ENCODE measurements around the gene DZIP1L.

The DZIP1L gene

DNA sequence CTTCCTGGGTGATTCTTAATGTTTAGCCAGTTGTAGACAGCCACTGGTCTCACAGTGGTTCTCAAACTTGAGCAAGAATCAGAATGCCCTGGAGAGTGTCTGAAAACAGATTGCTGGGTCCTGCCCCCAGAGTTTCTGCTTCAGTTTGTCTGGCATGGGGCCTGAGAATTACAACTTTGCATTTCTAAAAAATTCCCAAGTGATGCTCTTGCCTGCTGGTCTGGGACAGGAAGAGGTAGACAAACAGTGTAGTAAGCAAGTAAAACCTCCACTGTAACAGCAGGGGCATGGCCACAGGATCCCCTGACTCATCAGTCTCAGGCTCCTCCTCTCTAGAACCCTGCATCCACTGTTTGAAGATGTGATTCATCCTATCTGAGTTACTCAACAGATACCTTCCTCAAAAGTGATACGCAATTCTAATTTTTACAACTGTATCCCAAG, 36.5 kb downstream of the DZIP1L start:
- no peak overlapping the region for H3K27ac ChIP-seq

DNA sequence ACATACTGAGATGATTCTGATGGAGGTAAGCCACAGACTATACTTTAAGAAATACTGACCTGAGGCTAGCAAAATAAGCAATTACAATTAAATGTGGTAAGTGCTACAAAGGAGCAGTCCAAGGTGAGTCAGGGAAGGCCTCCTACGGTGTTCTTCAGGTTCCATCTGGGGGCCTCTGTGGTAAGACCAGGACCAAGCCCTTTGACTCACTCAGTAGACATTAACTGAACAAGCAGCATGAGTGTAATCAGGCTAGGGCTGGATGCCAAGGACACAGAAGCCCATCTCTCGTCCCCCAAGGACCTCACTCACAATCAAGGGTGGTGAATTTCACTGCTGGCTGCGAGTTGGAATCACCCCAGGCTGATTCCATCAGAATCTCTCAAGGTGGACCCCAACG, 37.3 kb downstream of the DZIP1L start:
- no peak overlapping the region for H3K27ac ChIP-seq
- H3K4me3 ChIP-seq: no peak overlapping the region

More for the DNA sequence above, 36.5 kb downstream of the DZIP1L start:
- no peak overlapping the region for H3K4me3 ChIP-seq

DNA sequence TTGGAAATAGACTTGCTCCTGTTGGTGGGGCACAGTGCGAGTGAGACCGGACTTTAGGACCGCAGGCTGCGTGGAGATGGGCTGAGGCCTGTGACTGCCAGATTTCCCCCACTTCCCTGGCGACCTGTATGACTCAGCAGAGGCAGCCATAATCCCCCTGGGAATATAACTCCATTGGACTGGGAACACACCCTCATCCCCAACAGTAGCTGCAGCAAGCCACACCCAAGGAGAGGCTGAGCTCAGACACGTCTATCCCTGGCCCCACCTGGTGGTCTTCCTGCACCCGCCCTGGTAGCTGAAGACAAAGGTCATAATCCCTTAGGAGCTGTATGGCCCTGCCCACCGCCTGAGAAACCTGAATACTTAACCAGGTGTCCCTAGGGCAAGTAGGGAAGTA, 42.6 kb downstream of the DZIP1L start:
- H3K27ac ChIP-seq: no peak overlapping the region
- H3K4me3 ChIP-seq: no peak overlapping the region

DNA sequence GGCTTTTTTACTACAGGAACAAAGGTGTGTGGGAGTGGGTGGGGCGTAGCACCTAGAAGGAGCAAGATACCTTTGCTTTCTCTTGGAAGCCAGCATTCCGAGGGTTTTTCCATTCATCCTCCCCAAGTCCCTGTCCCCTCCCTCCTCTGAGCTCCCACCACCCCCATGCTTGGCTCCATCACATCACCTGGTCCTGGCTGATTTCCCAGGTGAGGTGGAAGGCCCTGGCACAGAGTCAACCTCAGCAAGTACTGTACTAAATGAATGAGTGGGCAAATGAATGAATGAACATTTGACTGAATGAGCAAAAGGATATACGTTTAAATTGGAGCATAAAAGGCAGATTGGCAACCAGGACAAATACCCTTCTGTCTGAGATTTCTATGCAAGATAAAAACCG, 45.4 kb downstream of the DZIP1L start:
- Histone ChIP-seq H3K4me3 (no peak overlapping the region), H3K27ac (no peak overlapping the region)

DNA sequence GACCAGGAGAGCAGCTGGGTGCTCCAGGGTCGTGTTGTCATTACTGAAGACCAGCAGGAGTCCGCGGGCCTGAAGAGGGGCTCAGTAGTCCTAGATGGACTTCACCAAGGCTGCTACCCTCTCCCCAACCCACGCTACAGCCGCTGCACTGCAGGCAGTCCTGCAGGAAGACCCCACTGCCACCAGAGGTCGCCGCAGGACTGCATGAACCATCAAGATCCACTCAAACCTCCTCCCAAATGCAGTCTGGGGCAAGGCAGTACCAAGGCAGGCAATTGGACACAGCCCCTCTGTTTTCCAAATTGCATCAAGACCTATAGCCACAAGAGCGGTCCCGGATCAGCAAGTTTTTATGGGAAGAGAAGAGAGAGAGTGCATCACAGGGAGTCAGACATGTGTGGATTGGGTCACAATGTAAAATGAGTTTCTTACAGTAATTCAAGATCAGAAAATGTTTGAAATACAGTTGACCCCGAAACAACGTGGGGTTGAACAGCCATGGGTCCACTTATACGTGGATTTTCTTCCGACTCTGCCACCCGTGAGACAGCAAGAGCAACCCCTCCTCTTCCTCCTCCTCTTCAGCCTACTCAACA, 46.7 kb downstream of the DZIP1L start:
- Histone ChIP-seq H3K4me3 (no peak overlapping the region), H3K27ac (no peak overlapping the region)

DNA sequence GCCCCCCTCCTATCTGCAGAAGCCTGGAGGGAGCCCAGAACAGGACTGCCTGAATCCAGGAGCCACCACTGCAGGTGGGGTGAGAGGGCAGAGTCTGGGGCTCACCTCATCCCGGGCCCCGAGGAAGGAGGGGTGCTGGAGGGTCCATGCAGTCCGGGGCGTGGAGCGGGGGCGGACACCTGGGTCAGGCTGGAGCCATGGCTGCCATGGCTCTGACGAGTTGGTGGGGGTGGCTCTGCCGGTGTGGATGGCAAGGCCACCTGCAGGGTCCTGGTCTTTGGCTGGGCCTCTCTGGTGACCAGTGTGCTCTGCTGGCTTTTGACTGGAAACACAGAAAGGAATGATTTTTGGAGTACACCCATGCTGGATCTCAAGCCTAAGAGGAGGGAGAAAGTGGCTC, 47.4 kb downstream of the DZIP1L start:
- Histone ChIP-seq H3K27ac (no peak overlapping the region), H3K4me3 (no peak overlapping the region)

DNA sequence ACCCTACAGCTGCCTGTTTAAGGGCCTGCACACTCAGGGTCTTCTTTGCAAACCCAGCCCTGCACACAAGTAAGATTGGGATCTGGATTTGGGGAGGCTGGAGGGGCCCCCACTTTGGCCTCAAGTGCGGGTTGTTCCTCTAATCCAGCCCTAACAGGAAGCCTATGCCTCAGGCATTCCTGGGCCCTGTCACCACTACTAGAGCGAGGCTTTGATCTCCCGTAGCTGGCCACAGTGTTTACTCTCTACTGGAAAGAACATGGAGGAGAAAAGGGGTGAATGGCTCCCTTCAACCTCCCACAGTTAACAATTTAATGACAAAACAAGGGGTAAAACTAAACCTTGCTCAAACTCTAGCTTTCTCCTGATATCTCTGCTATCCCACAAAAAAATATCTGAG, 48.4 kb downstream of the DZIP1L start:
- Histone ChIP-seq H3K27ac (no peak overlapping the region), H3K4me3 (no peak overlapping the region)

DNA sequence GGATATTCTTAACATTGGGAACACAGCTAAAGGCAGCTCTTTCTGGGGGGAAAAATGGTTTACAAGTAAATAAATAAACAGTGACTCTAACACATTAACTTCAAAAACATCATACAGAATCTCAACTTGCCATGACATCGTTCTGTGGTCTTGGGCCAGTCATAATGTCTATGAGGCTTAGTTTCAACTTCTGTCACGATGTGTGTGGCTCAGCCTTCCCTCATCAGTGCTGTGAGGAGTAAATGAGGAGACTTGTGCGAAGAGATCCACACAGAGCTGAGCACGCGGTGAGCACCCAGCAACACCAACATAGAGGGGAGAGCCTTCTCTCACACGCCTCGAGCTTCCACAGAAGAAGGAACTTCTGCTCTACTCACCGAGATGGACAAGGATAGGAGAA, 49.0 kb downstream of the DZIP1L start:
- Histone ChIP-seq H3K4me3 (no peak overlapping the region), H3K27ac (no peak overlapping the region)

DNA sequence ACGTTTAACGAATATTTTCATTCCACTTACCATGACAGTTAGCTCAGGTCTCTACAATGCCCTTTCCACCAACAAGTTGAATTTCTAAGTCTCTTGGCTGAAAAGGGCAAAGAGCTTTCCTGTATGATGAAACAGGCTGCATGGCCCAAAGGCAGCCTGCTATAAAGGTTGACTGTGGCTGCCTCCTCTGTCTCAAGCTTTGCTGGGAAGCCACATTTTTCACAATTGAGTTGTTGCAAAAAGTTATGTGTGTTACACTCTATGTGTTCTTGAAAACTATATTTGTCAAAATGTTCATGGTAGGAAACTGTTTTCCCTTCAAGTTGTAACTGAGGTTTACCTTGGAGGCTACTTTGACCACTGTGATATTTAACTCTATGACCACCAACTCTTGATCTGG, 49.5 kb downstream of the DZIP1L start:
- Histone ChIP-seq H3K4me3 (no peak overlapping the region), H3K27ac (no peak overlapping the region)

DNA sequence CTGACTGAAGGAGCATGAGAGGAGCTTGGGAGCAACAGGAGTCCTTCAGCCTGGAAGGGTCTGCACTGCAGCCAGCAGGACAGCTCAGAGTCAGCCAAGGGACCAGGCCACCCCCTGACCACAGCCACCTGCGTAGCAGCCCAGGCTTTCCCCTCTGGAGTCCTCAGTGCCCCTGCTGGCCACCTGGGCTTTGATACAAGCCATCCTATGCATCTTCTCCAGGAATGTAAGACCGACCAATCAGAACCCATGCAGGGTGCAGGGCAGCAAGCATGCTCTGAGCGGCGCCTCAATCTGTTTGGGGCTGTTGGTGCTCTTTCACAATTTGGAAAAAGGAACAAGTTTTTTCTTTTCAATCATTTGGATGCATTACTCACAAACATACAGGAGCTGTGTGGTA, 52.0 kb downstream of the DZIP1L start:
- H3K27ac ChIP-seq: no peak overlapping the region
- no peak overlapping the region for H3K4me3 ChIP-seq

DNA sequence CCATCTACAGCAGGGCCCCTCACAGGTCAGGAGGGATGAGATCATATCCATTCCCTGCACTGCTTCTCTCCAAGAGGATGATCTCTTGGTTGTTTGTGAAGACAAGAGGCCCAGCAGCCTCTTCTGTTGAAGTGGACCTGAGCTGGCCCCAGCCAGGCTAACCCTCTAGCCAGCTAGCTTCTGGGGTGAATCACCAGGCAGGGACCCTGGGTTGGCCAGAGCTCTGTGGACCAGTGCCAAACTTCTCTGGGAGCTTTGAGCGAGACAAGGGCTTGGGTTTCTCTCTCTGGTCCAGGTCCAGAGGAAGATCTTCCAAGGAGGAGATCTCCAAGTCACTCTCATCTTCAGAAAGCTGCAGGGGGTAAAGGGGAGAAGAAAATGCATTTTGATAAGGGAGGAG, 52.8 kb downstream of the DZIP1L start:
- Histone ChIP-seq H3K4me3 (no peak overlapping the region), H3K27ac (no peak overlapping the region)

DNA sequence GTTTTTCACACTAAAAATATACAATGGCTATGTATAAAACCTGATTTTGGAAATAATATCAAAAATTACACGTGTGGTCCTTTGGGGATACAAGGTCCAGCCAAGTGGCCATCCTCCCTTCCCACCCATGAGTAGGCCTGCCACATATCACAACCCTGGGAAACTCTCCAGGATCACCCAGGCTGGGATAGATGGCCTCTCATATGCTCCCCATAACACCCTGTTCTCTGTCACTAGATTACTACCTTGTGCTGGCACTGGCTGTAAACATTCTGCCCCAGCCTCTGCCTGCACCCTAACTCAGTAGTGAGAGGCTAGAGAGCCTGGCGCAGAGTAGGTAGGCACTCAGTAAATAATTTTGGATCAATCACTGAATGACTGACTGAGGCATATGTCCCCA, 53.4 kb downstream of the DZIP1L start:
- H3K4me3 ChIP-seq: no peak overlapping the region
- H3K27ac ChIP-seq: no peak overlapping the region

DNA sequence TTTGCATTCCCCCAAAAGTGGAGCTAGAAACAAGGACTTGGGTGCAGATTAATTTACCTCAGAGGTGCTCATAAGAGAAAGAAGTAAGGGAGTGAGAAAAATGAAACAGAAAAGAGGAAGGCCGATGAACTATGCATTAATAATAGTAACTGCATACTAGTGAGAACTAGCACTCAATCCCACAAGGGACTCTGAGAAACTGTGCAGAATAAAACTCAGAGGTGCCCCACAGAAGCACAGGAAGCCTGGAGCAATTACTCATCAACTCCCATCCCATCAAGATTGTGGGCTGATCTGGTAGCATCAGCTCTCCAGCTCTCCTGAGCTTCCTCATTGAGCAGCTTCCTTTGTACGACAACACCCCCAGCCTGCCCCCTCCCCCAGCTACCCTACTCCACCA, 54.6 kb downstream of the DZIP1L start:
- no peak overlapping the region for H3K4me3 ChIP-seq

DNA sequence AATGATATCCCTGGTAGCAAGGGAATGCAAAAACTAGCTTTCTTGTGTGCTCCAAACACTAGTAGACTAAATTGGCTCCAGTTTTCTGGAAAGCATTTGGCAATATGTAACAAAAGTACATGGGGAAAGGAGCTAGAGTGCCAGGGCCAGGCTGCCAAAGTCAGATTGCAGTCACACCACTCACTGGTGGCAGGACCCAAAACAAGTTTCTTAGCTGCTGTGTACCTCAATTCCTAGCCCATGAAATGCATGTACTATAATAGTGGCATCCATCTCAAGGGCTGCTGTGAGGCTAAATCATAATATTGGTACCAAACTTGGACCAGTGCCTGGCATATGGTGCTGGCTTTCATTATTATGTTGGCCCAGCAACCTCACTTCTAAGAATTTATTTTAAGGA, 56.1 kb downstream of the DZIP1L start:
- H3K4me3 ChIP-seq: no peak overlapping the region

More for the DNA sequence above, 54.6 kb downstream of the DZIP1L start:
- H3K27ac ChIP-seq: no peak overlapping the region

DNA sequence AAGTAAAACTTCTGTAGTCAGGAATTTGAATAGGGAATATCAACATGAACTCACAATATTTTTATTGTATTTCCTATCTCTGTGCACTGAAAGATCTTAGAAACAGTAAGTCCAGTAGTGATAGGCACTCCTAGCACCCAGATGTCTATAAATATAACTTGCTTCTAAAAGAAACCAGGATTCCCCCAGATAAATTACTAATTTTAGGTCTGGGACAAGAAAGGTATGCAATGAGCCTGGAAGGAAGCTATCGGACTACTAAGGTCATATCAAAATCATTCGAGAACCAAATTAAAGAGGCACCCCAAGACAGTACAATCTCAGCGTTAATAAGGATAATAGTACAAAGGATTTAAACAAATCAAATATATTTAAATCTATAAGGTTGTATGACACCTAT, 58.0 kb downstream of the DZIP1L start:
- Histone ChIP-seq H3K27ac (no peak overlapping the region), H3K4me3 (no peak overlapping the region)

More for the DNA sequence above, 56.1 kb downstream of the DZIP1L start:
- H3K27ac ChIP-seq: no peak overlapping the region

DNA sequence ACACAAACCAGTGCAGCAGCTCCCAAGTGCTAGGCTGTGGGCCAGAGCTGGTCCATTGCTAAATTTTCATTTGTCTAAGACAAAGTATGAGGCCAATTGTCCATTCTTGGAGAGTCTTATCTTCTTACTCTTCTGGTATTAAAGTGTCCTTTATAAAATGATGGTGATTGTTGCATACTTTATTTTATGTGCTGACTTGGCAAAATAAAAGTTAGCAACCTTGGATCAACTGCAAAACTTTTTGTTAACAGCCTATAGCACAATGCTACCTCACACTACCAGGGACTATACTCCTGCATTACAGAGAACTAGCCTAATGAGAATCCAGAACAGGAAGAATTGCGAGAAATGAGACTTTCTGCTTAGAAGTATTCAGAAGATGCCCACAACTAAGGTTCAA, 61.4 kb downstream of the DZIP1L start:
- H3K4me3 ChIP-seq: no peak overlapping the region
- no peak overlapping the region for H3K27ac ChIP-seq

DNA sequence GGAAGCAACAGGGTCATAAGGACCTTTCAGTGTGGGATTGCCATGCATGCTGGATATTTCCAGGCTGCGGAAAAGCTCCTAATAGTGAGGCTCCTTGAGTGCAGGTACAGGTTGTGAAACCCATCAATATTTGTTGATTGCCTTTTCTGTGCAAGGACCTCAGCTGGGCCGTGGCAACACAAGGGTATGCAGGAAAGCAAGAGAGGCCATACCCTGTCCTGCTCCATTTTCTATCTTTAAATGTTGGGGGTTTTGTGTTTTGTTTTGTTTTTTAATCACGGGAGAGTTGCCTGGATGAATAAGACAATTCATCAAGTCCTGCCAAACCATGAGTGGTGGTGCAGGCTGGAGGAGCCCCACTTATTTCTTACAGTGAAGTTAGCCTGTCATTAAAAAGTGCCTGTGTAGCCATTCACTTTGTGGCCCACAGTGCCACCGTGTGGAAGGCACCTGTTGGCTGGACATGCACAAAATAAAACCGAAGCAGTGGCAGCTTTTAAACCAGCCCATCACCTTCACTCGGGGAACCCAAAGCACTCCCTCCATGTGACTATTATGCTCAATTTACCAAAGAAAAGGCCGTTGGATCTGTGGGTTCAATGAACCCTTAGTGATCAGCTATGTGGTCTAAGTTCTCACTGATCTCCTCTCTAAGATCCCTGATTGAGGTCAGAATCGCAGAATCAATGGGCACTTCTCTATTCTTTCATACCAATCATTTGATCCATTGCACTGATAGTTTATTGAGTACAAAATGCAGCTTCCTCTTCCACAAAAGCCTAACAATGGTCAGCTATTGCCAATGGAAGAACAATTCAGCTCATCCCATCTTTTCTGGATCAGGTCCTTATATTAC, 63.2 kb downstream of the DZIP1L start:
- no peak overlapping the region for H3K27ac ChIP-seq
- no peak overlapping the region for H3K4me3 ChIP-seq

DNA sequence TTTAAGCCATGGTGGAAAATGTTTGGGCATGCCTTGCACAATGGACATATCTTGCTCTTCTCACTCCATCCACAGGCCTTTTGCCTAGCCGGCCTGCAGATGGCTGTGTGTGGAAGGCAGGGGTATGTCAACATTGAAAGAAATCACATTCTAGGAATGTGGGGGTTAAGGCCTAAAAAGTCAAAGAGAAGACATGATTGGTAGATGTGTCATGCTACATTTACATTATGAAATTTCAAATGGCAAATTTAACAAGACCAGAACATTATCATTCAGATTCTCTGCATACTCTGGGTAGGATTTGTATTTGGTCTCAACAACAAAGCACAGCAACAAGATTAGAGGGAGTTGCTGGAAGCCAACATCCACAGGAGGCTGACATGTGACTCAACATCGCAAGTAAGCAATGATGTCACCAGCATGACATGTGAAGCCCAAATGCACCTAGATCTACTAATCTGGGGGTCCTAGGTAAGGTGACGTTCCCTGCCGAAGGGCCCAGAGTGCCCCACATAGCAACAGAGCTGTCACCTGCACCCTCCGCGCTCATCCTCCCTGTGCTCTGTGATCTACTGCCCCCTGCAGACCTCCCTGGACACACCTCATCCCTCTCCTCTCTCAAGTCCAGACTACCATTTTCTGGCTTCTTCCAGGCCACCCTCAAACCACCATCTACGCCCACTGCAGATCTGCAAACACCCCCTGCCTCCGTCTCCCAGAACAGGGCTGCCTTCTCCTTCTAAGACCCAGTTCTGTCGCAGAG, 66.1 kb downstream of the DZIP1L start:
- H3K27ac ChIP-seq: no peak overlapping the region
- no peak overlapping the region for H3K4me3 ChIP-seq

DNA sequence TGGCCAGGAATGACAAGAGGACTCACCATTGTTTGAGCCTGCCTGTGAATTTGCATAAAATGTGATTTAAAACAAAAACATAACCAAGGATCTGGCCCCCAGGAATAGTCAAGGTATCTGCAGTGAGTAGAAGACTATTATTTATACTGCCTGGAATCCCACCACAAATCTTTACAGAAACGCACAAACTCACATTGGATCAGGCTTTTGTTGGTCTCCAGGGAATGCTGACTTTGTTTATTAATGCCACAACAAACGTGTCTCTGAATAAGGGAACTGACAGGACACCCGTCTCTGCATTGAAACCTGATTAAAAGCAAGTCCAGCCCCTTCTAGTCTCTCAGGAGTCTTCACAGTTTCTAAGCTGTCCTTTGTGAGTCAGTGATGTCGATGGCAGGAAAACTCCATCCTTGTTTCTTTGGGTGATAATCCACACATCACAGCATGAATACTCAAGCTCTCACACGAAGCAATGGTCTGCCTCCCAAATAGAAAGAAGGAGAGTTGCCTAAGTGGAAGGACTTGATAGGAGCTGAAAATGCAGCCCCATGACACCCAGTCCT, 67.7 kb downstream of the DZIP1L start:
- Histone ChIP-seq H3K4me3 (no peak overlapping the region), H3K27ac (no peak overlapping the region)

DNA sequence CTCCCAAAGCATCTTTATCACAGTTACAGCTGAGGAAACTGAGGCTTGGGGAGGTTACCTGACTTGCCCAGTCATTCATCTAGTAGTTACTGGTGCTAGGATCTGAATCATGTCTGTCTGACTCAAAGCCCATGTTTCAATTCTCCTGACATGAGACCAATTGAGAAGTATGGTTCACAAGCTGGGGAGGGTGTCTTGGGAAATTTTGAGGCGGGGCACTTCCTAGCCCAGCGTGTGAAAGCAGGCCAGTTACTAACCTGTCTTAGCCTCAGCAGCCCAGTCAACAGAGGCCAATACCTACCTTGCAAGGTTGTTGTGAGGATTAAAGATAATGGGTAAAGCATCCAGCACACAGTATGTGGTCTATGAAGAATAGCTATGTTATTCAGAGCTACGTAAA, 68.5 kb downstream of the DZIP1L start:
- H3K27ac ChIP-seq: no peak overlapping the region
- H3K4me3 ChIP-seq: no peak overlapping the region

DNA sequence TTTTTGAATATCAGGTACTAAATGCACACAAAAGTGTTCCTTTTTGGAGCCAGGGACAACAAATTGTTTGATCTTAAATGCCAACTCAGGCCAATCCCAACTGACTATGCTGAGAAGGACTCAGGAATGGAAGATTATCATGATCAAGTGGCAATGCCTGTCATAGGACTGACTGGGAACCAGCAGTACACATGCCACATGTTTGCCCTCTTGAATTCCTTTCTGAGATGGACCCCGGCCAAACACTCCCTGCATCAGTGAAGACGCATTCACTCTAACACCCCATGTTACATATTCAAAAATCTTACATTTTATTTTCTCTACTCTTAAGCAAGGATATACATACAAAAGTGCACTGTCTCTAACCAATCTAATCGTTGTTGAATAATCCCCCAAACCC, 69.3 kb downstream of the DZIP1L start:
- no peak overlapping the region for H3K27ac ChIP-seq
- no peak overlapping the region for H3K4me3 ChIP-seq

All from skin epidermis (tissue), 12 donors.